Liver (tissue), 3 donors: ENCODE results near the gene CRHR1.
"Not testable (repeated sequence)": the region's sequence is repeated elsewhere in the genome, so short reads cannot be mapped to it uniquely, and the experiment has no call there.

Experiments used
- ATF3 ChIP-seq: IDR thresholded peaks from 2 replicates; pipeline ENCODE4 v1.6.1; 2016; ENCODE audit warnings: antibody characterized with exemption
- CTCF ChIP-seq: fragments of 150-350 bp; IDR thresholded peaks from 2 replicates; pipeline ENCODE4 v1.5.1; 2017; ENCODE audit warnings: improper control_type of control experiment, low read depth, low read length; ENCODE audit not compliant: missing input control
- EGR1 ChIP-seq, 2 donors: IDR thresholded peaks; 2 replicates each; pipeline ENCODE4 v1.6.1; 2016 to 2018; ENCODE audit warnings: antibody characterized with exemption in 2 of 2, low read depth in 2 of 2
- FOXA1 ChIP-seq: IDR thresholded peaks from 2 replicates; pipeline ENCODE4 v1.6.1; 2016; ENCODE audit warnings: antibody characterized with exemption
- GABPA ChIP-seq, 2 donors: IDR thresholded peaks in 1 of 2; conservative IDR thresholded peaks in 1 of 2; 2 replicates each; pipeline ENCODE4 v1.6.1; 2016; ENCODE audit warnings: antibody characterized with exemption in 2 of 2, mild to moderate bottlenecking in 1 of 2, moderate library complexity in 1 of 2
- JUND ChIP-seq, 2 donors: IDR thresholded peaks; 2 replicates each; pipeline ENCODE4 v1.6.1; 2016; ENCODE audit warnings: antibody characterized with exemption in 2 of 2
- MAX ChIP-seq: IDR thresholded peaks from 2 replicates; pipeline ENCODE4 v1.6.1; 2016; ENCODE audit warnings: antibody characterized with exemption
- REST ChIP-seq: IDR thresholded peaks from 2 replicates; pipeline ENCODE4 v1.6.1; 2016; ENCODE audit warnings: antibody characterized with exemption, mild to moderate bottlenecking
- RXRA ChIP-seq, 2 donors: IDR thresholded peaks; 2 replicates each; pipeline ENCODE4 v1.6.1; 2017 to 2018; ENCODE audit warnings: antibody characterized with exemption in 2 of 2, mild to moderate bottlenecking in 1 of 2
- SP1 ChIP-seq: IDR thresholded peaks from 2 replicates; pipeline ENCODE4 v1.6.1; 2018; ENCODE audit warnings: antibody characterized with exemption, mild to moderate bottlenecking
- YY1 ChIP-seq: IDR thresholded peaks from 2 replicates; pipeline ENCODE4 v1.6.1; 2016; ENCODE audit warnings: antibody characterized with exemption, mild to moderate bottlenecking
- ZBTB33 ChIP-seq: IDR thresholded peaks from 2 replicates; pipeline ENCODE4 v1.6.1; 2016; ENCODE audit warnings: antibody characterized with exemption
- donor health status: healthy.
- donor health status: healthy.

GRCh38 chr17:45744826-45745225, 39.3 kb upstream of the CRHR1 start:
- not testable (repeated sequence) for TF ChIP-seq SP1; YY1; CTCF; REST; MAX; ATF3; RXRA (IDR thresholded peaks at IDR 0.05); GABPA (IDR thresholded peaks at IDR 0.05 in 1 of 2, conservative IDR thresholded peaks at IDR 0.05 in 1 of 2); ZBTB33; EGR1 (IDR thresholded peaks at IDR 0.05; ENCODE audit: low read depth in 2 of 2); JUND (IDR thresholded peaks at IDR 0.05); FOXA1
